NCI-H2171 (cell line): ENCODE results near the gene TECPR1.

Experiments used
- DNase-seq: peaks from one replicate; lab custom pipeline; 2025; lab: John Stamatoyannopoulos, UW

The TECPR1 gene

DNA sequence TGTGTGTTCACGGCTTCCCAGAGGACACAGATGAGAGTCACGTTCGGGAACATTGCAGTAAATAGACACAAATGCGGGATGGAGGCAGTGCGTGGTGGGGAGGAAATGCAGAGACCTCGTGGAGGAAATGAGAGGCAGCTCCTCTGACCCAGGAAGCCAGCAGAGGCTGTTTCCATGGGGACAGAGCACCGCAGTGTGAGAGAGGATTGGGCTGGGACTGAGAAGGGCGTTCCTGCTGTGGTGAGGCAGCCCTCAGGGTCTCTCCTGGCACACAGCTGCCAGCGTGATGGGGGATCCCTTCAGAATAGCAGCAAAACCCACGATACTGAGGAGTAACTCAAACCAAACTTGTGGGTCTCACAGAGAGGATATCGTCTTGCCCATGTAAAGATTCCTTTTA lies 62.5 kb downstream of the TECPR1 start:
- DNase-seq = no peak

DNA sequence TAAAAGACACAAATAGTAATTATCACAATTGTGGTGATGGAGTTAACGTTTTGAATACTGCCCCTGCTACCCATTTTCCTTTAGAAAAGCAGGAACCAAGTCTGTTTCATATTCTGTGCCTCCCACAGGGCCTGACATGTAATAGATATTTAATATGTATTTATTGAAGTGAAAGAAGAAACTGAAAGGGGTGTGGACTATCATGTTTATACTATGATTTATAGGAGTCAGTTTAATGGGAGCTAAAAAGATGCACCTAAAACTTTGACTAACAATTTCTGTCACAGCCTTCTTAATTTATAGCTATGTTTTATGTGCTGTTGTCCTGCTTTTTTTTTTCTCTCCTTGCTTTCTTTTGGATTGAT lies 64.9 kb downstream of the TECPR1 start:
- no peak for DNase-seq

DNA sequence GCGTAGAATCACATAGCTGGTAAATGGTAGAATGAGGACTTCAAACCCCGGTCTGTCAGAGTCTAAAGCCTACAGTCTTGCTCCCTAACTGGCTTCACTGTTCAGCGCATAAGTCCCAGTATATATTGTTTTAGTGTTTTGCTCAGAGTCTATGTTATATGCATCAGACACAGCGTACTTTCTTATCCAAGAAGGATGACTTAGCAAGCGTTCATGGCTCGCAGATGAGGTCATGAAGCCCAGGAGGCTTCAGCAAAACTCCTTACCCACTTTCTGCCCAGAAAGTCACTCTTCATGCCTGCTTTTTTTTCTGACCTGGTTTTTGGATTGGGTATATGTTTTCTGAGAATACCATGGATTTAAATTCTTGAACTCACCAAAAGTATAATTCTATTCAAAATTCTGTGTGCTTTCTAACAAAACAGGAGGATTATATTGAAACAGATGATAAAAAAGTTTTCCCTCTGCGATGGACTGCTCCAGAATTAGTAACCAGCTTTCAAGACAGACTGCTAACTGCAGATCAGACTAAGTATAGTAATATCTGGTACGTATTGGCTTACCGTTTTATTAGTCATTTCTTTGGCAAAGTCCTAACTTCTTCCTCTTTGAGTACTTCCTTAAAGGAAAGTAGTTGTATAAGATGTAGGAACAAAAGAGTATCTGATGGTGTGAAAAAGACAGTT lies 65.4 kb downstream of the TECPR1 start:
- DNase-seq = no peak

DNA sequence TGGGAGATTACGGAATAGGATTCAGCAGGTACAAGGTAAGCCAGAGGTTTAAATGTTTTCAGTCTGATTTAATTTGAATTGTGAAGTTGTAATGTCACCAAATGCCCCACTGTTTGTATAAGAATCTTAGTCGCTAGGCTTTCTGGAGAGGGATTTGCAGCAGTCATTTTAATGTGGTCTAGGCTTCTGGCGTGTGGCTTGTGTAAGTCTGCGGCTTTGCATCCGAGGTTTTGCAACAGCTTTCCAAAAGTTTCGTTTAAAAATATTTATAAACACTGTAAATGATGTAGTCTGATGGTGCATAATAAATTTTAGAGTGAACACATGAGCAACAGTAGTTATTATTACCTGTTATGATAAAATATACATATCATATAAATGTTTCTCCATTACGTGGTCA lies 66.9 kb downstream of the TECPR1 start:
- no peak for DNase-seq

DNA sequence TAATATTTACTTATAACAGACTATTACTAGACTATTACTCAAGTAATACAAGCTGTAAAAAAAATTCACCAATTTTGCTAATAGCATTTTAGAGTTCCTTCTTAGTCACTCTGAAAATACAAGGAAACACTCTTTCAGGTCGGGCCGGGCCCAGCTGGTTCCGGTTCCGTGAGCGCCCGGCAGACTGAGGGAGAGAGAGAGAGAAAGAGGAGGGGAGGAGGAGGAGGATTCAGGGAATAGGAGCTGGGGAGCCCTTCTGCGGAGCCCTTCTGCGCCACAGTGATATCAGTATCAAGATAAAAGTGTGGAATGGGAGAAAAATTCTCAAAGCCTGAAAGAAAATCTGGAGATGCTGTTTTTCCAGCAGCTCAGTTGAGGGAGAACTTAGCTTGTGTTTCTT lies 71.3 kb downstream of the TECPR1 start:
- no peak for DNase-seq

DNA sequence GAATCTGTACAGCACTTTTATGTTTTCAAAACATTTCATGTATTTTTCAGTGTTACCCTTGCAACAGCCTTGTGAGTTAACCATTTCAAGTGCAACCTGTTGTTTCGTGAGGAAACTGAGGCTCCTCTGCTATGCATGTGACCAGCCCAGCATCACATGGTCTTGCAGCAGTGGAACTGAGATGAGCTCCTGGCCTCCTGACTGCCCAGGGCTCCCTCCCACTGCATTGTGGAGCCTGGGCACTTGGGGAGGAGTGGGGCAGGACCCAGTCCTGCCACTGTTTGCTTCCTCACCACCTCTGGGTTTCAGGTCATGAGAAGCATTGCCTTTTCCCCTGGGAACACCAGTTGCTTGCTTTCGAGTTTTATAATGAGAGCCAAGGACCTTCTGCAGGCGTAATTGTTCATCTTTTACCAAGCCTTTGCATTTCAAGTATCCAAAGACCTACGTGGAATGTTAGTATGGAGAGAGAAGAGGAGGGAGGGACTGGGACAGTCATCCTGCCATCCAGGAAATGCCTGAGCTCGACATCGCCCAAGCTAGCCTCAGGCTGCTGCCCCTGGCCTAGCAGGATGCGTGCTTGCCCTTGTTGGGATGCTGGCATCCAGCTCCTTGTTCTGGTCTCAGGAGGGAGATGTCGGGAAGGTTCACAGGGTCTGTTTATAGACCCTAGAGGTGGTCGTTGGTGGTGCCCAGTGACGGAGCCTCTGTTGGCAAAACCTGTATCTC lies 73.1 kb downstream of the TECPR1 start:
- DNase-seq = no peak

DNA sequence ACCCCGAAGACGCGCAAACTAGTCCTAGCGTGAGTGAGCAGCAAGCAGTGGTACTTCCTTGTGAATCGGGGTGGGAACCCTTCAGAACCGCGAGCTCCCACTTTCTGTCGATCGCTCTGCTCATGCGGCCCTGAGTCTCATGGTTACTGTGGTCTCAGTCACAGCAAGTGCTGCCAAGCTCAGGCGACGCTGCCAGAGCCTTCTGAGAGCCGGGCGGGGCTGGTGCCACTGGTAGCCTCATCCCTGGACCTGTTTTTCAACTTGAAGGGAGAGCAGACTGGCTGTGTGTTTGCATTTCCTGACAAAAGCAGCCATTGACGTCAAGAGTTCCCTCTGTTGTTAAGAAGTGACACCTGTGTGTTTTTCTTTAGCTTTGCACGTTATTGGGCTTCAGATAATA lies 73.7 kb downstream of the TECPR1 start:
- no peak for DNase-seq

DNA sequence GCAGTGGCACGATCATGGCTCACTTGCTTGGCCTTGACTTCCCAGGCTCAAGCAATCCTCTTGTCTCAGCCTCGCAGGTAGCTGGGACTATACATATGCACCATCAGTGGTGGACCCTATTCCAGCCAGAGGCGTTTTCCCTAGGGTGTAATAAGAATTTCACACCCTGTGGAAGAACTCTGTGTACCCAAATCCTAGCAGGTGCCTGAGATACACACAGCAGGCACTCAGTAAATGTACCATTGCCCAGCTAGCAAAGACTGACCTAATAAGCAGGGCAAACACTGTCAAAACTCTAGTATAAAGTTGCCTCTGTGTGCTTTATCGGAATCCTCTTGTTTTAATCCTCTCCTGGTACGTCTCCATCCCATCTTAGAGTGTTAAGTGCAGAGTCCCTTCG lies 74.5 kb downstream of the TECPR1 start:
- no peak for DNase-seq

DNA sequence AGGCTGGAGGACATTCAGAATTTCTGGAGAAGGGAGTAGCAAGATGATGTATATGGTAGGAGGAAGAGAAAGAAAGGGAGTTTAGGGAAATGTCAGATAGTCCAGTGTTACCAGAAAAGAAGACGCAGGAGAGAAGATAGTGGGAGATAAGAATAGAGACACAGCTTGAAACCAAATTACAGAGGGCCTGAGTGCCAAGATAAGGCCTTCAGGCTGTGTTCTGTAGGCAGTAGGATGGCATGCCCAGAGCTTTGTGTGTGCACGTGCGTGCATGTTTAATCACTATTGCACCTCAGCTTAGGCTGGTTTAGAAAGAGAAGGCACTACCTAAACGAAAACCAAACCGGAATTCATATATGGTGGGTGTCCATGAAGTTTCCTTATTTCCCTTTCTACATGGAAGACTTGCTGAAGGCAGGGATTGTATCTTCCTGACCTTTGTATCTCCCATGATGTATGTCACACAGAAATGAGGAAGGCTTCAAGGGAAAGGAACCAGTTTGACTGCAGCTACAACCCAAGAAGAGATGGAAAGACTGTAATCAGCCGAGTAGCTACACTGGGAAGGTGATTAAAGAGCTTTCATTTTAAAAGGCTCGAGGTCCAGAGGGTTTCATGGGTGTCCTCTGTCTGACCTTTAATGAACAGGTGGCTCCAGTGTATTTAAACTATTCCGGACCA lies 76.6 kb downstream of the TECPR1 start:
- no peak for DNase-seq

DNA sequence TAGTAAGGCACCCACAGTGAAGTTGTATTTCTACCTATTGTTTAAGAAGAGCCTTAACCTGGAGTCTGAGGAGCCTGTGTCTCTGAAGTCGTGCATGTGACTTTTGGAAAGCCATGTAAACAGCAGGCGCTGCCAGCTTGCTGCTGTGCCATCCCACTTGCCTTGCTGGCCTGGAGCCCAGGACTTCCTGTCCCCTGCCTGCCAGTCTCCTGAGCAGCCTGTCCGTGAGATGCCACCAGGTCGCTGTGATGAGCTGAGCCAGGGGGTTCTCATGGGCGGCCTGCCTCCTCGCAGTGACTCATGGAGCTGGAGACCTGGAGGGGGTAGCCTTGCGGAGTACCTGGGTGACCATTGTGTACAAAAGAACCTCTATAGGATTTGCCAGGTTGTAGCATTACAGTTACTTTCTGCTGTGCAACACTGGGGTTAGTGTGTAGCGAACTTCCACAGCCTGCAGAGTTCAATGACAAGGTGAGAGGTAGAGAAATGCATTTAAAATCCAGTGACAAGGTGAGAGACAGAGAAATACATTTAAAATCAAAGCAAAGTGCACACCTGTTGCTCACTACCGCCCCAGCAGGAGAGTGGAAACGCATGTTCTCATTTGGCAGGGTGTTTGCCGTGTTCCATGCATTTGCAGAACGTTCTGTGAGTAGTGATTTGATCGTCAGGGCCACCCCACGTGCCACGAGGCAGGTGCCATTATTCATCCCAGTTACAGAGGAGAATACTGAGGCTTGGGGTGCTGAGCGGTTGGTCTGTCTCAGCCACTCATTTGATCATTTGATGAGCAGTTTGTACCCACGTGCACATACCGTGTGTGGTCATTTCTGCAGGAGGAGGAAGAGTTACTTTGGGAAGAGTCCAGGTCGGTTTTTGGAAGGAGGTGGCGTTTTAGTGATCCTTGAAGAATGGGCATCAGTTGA lies 77.4 kb downstream of the TECPR1 start:
- no peak for DNase-seq

DNA sequence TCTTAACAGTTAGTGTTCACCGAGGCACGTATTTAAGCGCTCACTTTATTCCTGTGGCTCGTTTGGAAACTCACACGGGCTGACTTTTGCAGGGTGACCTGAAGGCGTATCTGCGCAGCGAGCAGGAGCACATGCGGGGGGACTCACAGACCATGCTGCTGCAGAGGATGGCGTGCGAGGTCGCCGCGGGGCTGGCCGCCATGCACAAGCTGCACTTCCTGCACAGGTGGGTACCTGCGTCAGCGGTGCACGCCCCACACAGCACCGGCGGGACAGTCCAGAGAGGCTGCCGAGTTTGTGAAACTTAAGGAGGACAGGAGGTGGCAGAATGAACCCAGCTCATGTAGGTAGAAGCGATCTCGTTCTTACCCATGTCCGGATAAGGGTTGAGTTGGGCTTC lies 80.6 kb downstream of the TECPR1 start:
- no peak for DNase-seq

DNA sequence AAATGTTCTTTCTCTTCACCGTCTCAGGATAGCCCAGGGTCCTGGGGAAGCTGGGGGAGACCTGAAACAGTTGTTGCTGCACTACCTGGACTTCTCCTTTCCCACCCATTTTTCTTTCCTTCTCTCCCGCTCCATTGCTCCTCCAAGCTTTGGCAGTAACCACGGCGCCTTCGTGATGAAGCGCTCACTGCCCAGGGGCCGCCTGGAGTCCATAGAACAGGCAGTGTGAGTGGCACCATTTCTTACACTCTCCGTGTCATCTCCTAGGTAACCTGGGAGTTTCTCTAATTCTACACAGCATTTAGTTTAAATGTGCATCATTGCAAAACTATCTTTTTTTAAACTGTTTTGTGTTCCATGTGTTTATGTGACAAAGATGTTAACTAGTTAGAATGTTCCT lies 81.1 kb downstream of the TECPR1 start:
- DNase-seq = no peak

DNA sequence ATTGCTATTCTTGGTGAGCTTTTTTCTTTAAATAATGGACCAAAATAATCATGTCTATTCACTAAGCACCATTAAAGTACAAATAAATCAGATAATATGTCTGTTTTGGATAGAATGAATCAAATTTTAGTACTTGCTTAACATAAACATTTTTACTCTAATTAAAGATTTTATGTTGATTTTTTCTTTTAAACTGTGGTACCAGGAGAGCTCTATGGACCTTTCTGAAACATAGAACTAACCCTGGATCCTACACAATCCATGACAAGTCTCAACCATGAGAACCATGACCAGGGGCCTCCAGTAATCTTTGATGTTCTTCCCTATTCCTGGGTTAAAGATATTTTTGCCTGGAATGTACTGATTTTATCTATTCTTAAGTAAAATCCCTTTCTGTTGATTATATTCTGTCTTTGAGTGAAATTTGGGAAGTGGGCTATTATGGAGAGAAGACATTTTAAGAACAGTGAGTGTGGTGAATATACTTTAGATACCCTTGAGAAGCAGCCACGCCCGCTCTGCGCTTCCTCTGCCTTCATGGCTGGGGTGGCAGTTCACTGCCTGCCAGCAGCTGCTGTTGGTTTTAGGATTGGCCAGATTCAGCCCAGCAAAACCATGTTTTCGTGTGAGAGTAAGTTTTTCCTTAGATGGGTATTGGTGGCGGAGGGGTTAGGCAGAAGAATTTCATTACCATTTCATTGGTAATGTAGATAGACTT lies 83.0 kb downstream of the TECPR1 start:
- no peak for DNase-seq

DNA sequence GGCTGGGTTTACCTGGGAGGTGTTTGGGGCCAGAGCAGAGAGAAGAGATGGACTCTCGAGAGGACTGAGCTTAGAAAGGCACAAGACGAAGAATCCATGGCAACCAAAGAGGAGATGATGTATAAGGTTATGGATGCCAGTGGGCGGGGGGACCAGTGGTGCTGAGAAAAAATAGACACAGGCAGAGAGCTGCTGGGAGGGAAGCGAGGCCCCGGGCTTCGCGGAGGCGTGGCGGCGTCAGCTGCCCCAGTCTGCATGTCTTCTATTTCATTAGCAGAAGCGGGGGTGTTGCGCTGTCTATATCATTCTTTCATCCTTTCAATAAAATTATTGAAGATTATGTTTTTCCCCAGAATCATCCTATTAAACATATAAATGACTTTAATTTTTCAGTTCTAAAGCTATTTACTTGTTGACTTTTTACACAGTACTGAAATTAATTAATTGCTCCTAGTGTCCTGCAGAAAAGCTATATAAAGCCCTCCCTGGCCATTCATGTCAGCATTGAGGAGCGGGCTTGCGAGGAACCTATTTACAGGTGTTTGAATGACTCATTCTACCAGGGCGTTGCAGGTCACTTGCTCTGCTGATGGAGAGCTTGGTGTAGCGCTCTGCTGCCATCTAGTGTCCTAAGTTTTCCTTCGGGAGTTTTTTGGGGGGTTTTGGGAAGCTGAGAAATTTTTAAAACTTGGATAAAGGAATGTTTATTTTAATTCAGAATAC lies 83.7 kb downstream of the TECPR1 start:
- DNase-seq = peak; percentile 47

DNA sequence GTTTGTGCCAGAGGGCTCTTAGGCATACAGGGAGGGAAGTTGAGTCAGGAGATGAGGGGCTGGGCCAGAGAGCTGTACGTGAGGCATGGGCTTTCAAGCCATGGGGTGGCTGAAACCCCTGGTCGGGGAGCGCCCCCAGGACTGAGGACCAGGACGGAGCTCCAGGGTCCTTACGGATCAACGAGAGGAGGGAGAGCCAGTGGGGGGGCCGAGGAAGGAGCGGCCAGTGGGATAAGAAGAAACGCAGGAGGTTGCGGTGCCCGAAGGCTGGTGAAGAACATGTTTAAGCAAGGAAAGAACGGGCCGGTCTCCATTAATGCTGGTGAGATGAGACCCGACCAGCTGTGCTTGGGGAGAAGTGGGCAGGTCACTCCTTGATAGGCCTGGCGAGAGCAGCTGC lies 84.4 kb downstream of the TECPR1 start:
- DNase-seq = no peak

DNA sequence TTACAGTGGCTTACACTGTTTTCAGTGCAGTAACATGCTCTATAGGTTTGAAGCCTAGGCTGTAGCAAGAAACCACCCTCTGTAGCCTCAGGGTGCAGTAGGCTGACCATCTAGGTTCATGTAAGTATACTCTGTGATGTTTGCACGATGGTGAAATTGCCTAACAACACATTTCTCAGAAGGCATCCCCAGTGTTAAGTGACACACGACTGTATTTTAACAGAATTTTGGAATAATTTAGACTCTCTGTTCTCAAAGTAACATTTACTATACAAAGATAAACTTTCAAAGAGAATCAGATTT lies 85.4 kb downstream of the TECPR1 start:
- DNase-seq = no peak

DNA sequence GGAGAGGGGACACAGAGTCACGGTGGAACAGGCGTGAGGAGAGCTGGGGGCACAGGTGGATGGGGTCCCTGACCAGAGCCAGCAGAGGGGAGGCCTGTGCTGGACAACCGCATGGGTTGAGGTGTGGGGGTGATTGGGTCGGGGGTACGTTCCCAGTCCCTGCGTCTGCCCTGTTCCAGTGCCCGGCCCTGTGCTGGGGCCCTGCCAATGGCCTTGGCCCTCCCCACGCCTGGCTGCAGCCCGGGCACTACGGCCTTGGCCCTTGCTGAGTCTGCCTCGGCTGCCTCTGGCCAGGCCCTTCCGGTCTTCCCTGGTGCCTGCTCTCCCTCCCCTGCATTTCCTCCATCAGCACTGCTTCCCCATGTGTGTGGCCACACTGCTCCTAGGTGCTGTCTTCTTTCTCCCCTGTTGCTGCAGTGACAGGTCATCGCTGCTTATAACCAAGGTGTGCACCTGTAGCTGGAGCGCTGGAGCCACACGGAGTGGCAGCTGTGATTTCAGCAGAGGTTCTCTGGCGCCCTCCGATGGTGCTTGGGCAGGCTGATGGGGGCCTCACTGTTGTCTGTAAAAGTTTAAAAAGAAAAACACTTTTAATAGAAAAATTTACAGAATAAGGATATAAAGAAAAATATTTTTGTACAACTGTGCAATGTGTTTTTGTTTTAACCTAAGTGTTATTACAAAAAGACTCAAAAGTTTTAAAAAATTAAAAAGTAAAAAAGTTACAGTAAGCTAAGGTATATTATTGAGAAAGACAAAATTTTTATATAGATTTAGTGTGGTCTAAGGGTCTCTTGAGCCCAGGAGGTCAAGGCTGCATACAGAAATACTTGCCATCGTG lies 86.0 kb downstream of the TECPR1 start:
- DNase-seq = peak; percentile 3
